GM20000 (cell line): ENCODE results near the gene ITIH5.

ENCODE experiments used
- DNase-seq: peaks from one replicate; pipeline ENCODE4 v3.0.0; 2012; ENCODE audit warnings: low spot score
- CTCF ChIP-seq: IDR thresholded peaks from 2 replicates; pipeline ENCODE4 v1.5.1; 2012; ENCODE audit warnings: mild to moderate bottlenecking, control low read depth; ENCODE audit errors: extremely low read depth, missing control alignments

The ITIH5 gene

GRCh38 chr10:7635408-7636125 lies 31.2 kb downstream of the ITIH5 start:
- TF ChIP-seq CTCF = no peak

GRCh38 chr10:7634142-7634894 lies 32.4 kb downstream of the ITIH5 start:
- TF ChIP-seq CTCF = no peak

More at GRCh38 chr10:7635408-7636125, 31.2 kb downstream of the ITIH5 start:
- DNase-seq = no peak

GRCh38 chr10:7626283-7626682 lies 40.5 kb downstream of the ITIH5 start:
- DNase-seq = no peak
- no peak for TF ChIP-seq CTCF

More at GRCh38 chr10:7634142-7634894, 32.4 kb downstream of the ITIH5 start:
- DNase-seq = no peak

GRCh38 chr10:7625836-7626235 lies 40.9 kb downstream of the ITIH5 start:
- TF ChIP-seq CTCF = no peak
- no peak for DNase-seq

- TF ChIP-seq CTCF = no peak
- DNase-seq = no peak
These were observed 41.8 kb downstream of the ITIH5 start for GRCh38 chr10:7625009-7625408.

GRCh38 chr10:7622969-7623368 lies 43.8 kb downstream of the ITIH5 start:
- no peak for TF ChIP-seq CTCF
- DNase-seq = no peak

- TF ChIP-seq CTCF = no peak
- no peak for DNase-seq
These were observed 48.3 kb downstream of the ITIH5 start for GRCh38 chr10:7618461-7618860.
